Transverse colon (tissue), 4 donors: ENCODE results near the gene SNRNP27. TPM values are rescaled to one million over a fixed set of nuclear protein-coding genes. Genes with fewer than 3 reads are reported as not detected.

Source experiments
- DNase-seq: peaks from one replicate; pipeline ENCODE4 v3.0.0-alpha.2; 2019
- H3K27ac ChIP-seq, 4 donors: fragments of 200-600 bp; sonication (generic); 2 replicates each; pipeline ENCODE4 v1.5.1; 2016 to 2018; ENCODE audit warnings: inconsistent platforms in 4 of 4
- H3K27me3 ChIP-seq: fragments of 200-600 bp; sonication (generic); 2 replicates; pipeline ENCODE4 v1.5.1; 2017; ENCODE audit warnings: inconsistent platforms
- H3K36me3 ChIP-seq, 4 donors: fragments of 200-600 bp; sonication (generic); 2 replicates each; pipeline ENCODE4 v1.5.1; 2017 to 2019; ENCODE audit warnings: inconsistent platforms in 4 of 4
- H3K4me1 ChIP-seq, 4 donors: fragments of 200-600 bp; sonication (generic); 2 replicates each; pipeline ENCODE4 v1.5.1; 2017 to 2020; ENCODE audit warnings: inconsistent platforms in 4 of 4
- H3K4me3 ChIP-seq, 4 donors: fragments of 200-600 bp; sonication (generic); 1 replicate in 1 of 4; 2 replicates in 3 of 4; pipeline versions ENCODE4 v1.5.1 to v1.6.1; 2017 to 2019; ENCODE audit warnings: inconsistent platforms in 4 of 4
- H3K9me3 ChIP-seq, 2 donors: fragments of 200-600 bp; sonication (generic); 2 replicates each; pipeline ENCODE4 v1.5.1; 2017 to 2019; ENCODE audit warnings: inconsistent platforms in 2 of 2
- CTCF ChIP-seq, 5 experiments: fragments of 200-600 bp in 3 of 5; fragments of 450-650 bp in 2 of 5; sonication (generic) in 3 of 5; IDR thresholded peaks; 1 replicate in 2 of 5; 2 replicates in 3 of 5; pipeline ENCODE4 v1.5.1; 2016 to 2017; ENCODE audit warnings: antibody characterized with exemption in 5 of 5, inconsistent platforms in 3 of 5, mild to moderate bottlenecking in 2 of 5, moderate library complexity in 1 of 5
- EP300 ChIP-seq: sonication (generic); formaldehyde crosslinking; IDR thresholded peaks from one replicate; pipeline ENCODE4 v1.6.1; 2017; ENCODE audit warnings: antibody characterized with exemption, low read depth
- POLR2A ChIP-seq: fragments of 450-650 bp; IDR thresholded peaks from one replicate; pipeline ENCODE4 v1.6.1; 2016; ENCODE audit warnings: antibody characterized with exemption, mild to moderate bottlenecking, moderate library complexity
- POLR2AphosphoS5 ChIP-seq, 3 donors: sonication (generic); formaldehyde crosslinking; IDR thresholded peaks; one replicate each; pipeline ENCODE4 v1.6.1; 2016; ENCODE audit warnings: antibody characterized with exemption in 3 of 3
- WGBS, 2 donors: methylation state at CpG; one replicate each; pipeline ENCODE4 v1.1.5; 2018; ENCODE audit warnings: low coverage in 1 of 2; 5-methylcytosine and 5-hydroxymethylcytosine counted together
- in situ Hi-C, 4 donors: fragments of 200-750 bp; cut with MboI; loops; one replicate each; pipeline versions ENCODE4 v1.15.0 to v1.15.1; 2017; ENCODE audit warnings: low sequenced_read_pairs in 3 of 4, low pct_ligation_motif_present in 1 of 4, low pct_unique_long_range_greater_than_20kb in 1 of 4
- intact Hi-C: fragments of 100-400 bp; cut with DNase I; formaldehyde crosslinking; loops from one replicate; pipeline ENCODE4 v1.15.1; 2023; ENCODE audit warnings: low total_unique reads
- total RNA-seq, 4 donors: library from RNA; depleted of rRNA; stranded (reverse); fragments of >200 nt; gene quantifications; one replicate each; pipeline ENCODE4 v1.1.0, GENCODE V29; 2016

The SNRNP27 gene
- total RNA-seq, 4 donors from 2014 or later: 2.4 to 75.4 (median 63.6) TPM

GRCh38 chr2:69940691-69941090, 46.9 kb downstream of the SNRNP27 start:
- no peak overlapping the region for H3K27ac ChIP-seq
- intact Hi-C loops: no loop called here
- TF ChIP-seq EP300 (no peak), POLR2AphosphoS5 (IDR thresholded peaks at IDR 0.05) (no peak), CTCF (IDR thresholded peaks at IDR 0.05) (no peak), POLR2A (no peak)
- H3K27me3 ChIP-seq: no peaks in the 10 kb centered on the region
- H3K4me1 ChIP-seq: peaks cover 0 to 7% (median 0%) of the 10 kb centered on the region in 4 donors
- in situ Hi-C loops: loop anchor here in 1 of 4 donors (25.0 kb wide), 1 partner anchor 122 kb away; no protein-coding TSS in a partner anchor
- peaks cover 0 to 66% (median 21%) of the 10 kb centered on the region in 4 donors for H3K36me3 ChIP-seq
- H3K9me3 ChIP-seq: no peaks in the 10 kb centered on the region
- no peak for DNase-seq
- no peak overlapping the region for H3K4me3 ChIP-seq
- 93 to 95% methylated on average over 2 to 8 of the region's 8 CpGs for WGBS, 2 donors

GRCh38 chr2:69943000-69943842, 49.5 kb downstream of the SNRNP27 start:
- H3K4me1 ChIP-seq: peaks cover 0 to 13% (median 2%) of the 10 kb centered on the region in 4 donors
- no peaks in the 10 kb centered on the region for H3K27me3 ChIP-seq
- 90 to 94% methylated on average over 8 to 11 of the region's 11 CpGs for WGBS, 2 donors
- no peak overlapping the region for H3K27ac ChIP-seq
- no peak overlapping the region for H3K4me3 ChIP-seq
- intact Hi-C loops: no loop called here
- no peaks in the 10 kb centered on the region for H3K9me3 ChIP-seq
- in situ Hi-C loops: loop anchor here in 1 of 4 donors (25.0 kb wide), 1 partner anchor 119 kb away; no protein-coding TSS in a partner anchor
- no peak for TF ChIP-seq EP300
- no peak for TF ChIP-seq POLR2AphosphoS5 (IDR thresholded peaks at IDR 0.05)
- TF ChIP-seq CTCF (IDR thresholded peaks at IDR 0.05): no peak
- TF ChIP-seq POLR2A: no peak
- H3K36me3 ChIP-seq: peaks cover 0 to 41% (median 10%) of the 10 kb centered on the region in 4 donors
- no peak for DNase-seq

- no peaks in the 10 kb centered on the region for H3K9me3 ChIP-seq
- peaks cover 0 to 13% (median 2%) of the 10 kb centered on the region in 4 donors for H3K4me1 ChIP-seq
- peaks cover 5% of the 10 kb centered on the region for H3K27me3 ChIP-seq
- TF ChIP-seq POLR2A (no peak), EP300 (no peak), POLR2AphosphoS5 (IDR thresholded peaks at IDR 0.05) (no peak), CTCF (IDR thresholded peaks at IDR 0.05) (no peak)
- H3K27ac ChIP-seq: no peak overlapping the region
- WGBS, 2 donors: 83 to 86% methylated on average over 1 to 9 of the region's 9 CpGs
- no peak for DNase-seq
- H3K4me3 ChIP-seq: no peak overlapping the region
- H3K36me3 ChIP-seq: peaks cover 0 to 34% (median 6%) of the 10 kb centered on the region in 4 donors
- in situ Hi-C loops: loop anchor here in 1 of 4 donors (25.0 kb wide), 1 partner anchor 118 kb away; no protein-coding TSS in a partner anchor
- intact Hi-C loops: no loop called here
Measured at GRCh38 chr2:69943843-69944525, 50.2 kb downstream of the SNRNP27 start.

- H3K27ac ChIP-seq: no peak overlapping the region
- no peak for TF ChIP-seq CTCF (IDR thresholded peaks at IDR 0.05)
- no peak for TF ChIP-seq POLR2AphosphoS5 (IDR thresholded peaks at IDR 0.05)
- H3K27me3 ChIP-seq: peaks cover 12% of the 10 kb centered on the region
- no peak overlapping the region for H3K4me3 ChIP-seq
- intact Hi-C loops (no loop called here), in situ Hi-C loops (loop anchor here in 1 of 4 donors (25.0 kb wide), 1 partner anchor 118 kb away; no protein-coding TSS in a partner anchor)
- H3K4me1 ChIP-seq: peaks cover 0 to 11% (median 2%) of the 10 kb centered on the region in 4 donors
- WGBS, 2 donors: 95% methylated on average over 7 of the region's 7 CpGs; no CpG with 5 or more reads in 1 of the 2 donors
- peaks cover 0 to 26% (median 3%) of the 10 kb centered on the region in 4 donors for H3K36me3 ChIP-seq
- H3K9me3 ChIP-seq: no peaks in the 10 kb centered on the region
- no peak for DNase-seq
Measured at GRCh38 chr2:69944756-69945155, 51.0 kb downstream of the SNRNP27 start.
